H1 (cell line): ENCODE measurements around the gene KCNQ1OT1. TPM values are rescaled to one million over a fixed set of nuclear protein-coding genes. Genes with fewer than 3 reads are reported as not detected.

Experiments
- CTCF ChIA-PET: fragments of 300-600 bp; sonication (Branson Sonifier 250); formaldehyde crosslinking; loops from one replicate; lab custom pipeline; 2021; ENCODE audit not compliant: partially characterized antibody; lab: Charles Lee
- POLR2A ChIA-PET: fragments of 300-600 bp; sonication (Branson Sonifier 250); formaldehyde crosslinking; loops from one replicate; lab custom pipeline; 2021; ENCODE audit warnings: inconsistent platforms; ENCODE audit not compliant: partially characterized antibody; lab: Charles Lee
- DNase-seq, 2 experiments: peaks; one replicate each; pipeline versions ENCODE4 v3.0.0 to v3.0.0-alpha.2; 2010 to 2022; ENCODE audit warnings: low spot score in 2 of 2, low read depth in 1 of 2, mixed read lengths in 1 of 2
- FAIRE-seq: peaks from 2 replicates; lab custom pipeline; 2011; peaks lifted over from hg19 to GRCh38; lab: Jason Lieb, UNC
- H2AFZ ChIP-seq: 2 replicates; pipeline ENCODE4 v1.8.1; 2012; ENCODE audit warnings: low read length, inconsistent platforms
- H2AK5ac ChIP-seq: 2 replicates; pipeline ENCODE4 v1.6.1; 2013; ENCODE audit warnings: low read depth, low read length
- H2BK120ac ChIP-seq: replicated peaks from 2 replicates; pipeline ENCODE3; 2013; ENCODE audit warnings: low read depth, low read length, inconsistent platforms
- H2BK12ac ChIP-seq: 2 replicates; pipeline ENCODE4 v1.6.1; 2013; ENCODE audit warnings: low read depth, low read length
- H2BK15ac ChIP-seq: 2 replicates; pipeline ENCODE4 v1.6.1; 2013; ENCODE audit warnings: low read length
- H2BK20ac ChIP-seq: 2 replicates; pipeline ENCODE4 v1.6.1; 2013; ENCODE audit warnings: low read length
- H2BK5ac ChIP-seq: 2 replicates; pipeline ENCODE4 v1.6.1; 2013; ENCODE audit warnings: low read depth, low read length
- H3K14ac ChIP-seq: 2 replicates; pipeline ENCODE4 v1.6.1; 2013; ENCODE audit warnings: inconsistent platforms; ENCODE audit not compliant: insufficient read length
- H3K18ac ChIP-seq: 2 replicates; pipeline ENCODE4 v1.6.1; 2013; ENCODE audit warnings: low read length; ENCODE audit errors: extremely low read depth
- H3K23ac ChIP-seq: 2 replicates; pipeline ENCODE4 v1.6.1; 2013; ENCODE audit warnings: inconsistent platforms; ENCODE audit not compliant: insufficient read length
- H3K23me2 ChIP-seq: 2 replicates; pipeline ENCODE4 v1.6.1; 2013; ENCODE audit warnings: low read depth, low read length
- H3K27ac ChIP-seq: 2 replicates; pipeline ENCODE4 v1.6.1; 2011; ENCODE audit warnings: low read depth, low read length, inconsistent platforms
- H3K27me3 ChIP-seq, 4 experiments: replicated peaks in 1 of 4; 1 replicate in 1 of 4; 2 replicates in 3 of 4; pipeline versions ENCODE4 v1.6.1 to v1.8.1; 2011 to 2013; ENCODE audit warnings: low read length in 3 of 4, mild to moderate bottlenecking in 3 of 4, inconsistent platforms in 2 of 4, mixed read lengths in 2 of 4, moderate library complexity in 1 of 4; ENCODE audit not compliant: control insufficient read depth in 3 of 4, insufficient read depth in 3 of 4; ENCODE audit errors: extremely low read depth in 1 of 4
- H3K36me3 ChIP-seq, 4 experiments: 2 replicates each; pipeline versions ENCODE4 v1.6.1 to v1.8.1; 2011 to 2013; ENCODE audit warnings: mild to moderate bottlenecking in 4 of 4, low read length in 3 of 4, moderate library complexity in 2 of 4, control low read depth in 1 of 4, inconsistent platforms in 1 of 4; ENCODE audit not compliant: insufficient read depth in 4 of 4, control insufficient read depth in 2 of 4
- H3K4ac ChIP-seq: replicated peaks from 2 replicates; pipeline ENCODE3; 2013; ENCODE audit warnings: low read length, low read depth, mixed read lengths, inconsistent platforms; ENCODE audit not compliant: insufficient read length
- H3K4me1 ChIP-seq, 4 experiments: replicated peaks in 1 of 4; 1 replicate in 1 of 4; 2 replicates in 3 of 4; pipeline versions ENCODE4 v1.6.1 to v1.8.1; 2011 to 2013; ENCODE audit warnings: low read length in 3 of 4, inconsistent platforms in 2 of 4, mixed read lengths in 1 of 4; ENCODE audit not compliant: insufficient read depth in 4 of 4, control insufficient read depth in 3 of 4
- H3K4me2 ChIP-seq, 2 experiments: 2 replicates each; pipeline versions ENCODE4 v1.6.1 to v1.8.1; 2011 to 2013; ENCODE audit warnings: low read depth in 2 of 2, low read length in 2 of 2, control low read depth in 1 of 2, inconsistent platforms in 1 of 2, mild to moderate bottlenecking in 1 of 2; ENCODE audit not compliant: insufficient read depth in 1 of 2
- H3K4me3 ChIP-seq, 4 experiments: fragments of 200-600, 300-600 bp in 1 of 4; sonication (generic), shearing (Covaris generic), sonication (Bioruptor Twin) in 1 of 4; 2 replicates each; pipeline versions ENCODE4 v1.5.1 to v1.8.1; 2011 to 2016; ENCODE audit warnings: low read length in 4 of 4, low read depth in 3 of 4, control low read depth in 2 of 4, inconsistent platforms in 2 of 4, mild to moderate bottlenecking in 2 of 4, mixed read lengths in 1 of 4, moderate library complexity in 1 of 4; ENCODE audit not compliant: insufficient read depth in 2 of 4; ENCODE audit errors: extremely low read depth in 1 of 4
- H3K56ac ChIP-seq: replicated peaks from 2 replicates; pipeline ENCODE3; 2013; ENCODE audit warnings: low read depth, mild to moderate bottlenecking, mixed read lengths, low read length, inconsistent platforms; ENCODE audit not compliant: insufficient read length
- H3K79me1 ChIP-seq: 2 replicates; pipeline ENCODE4 v1.6.1; 2013; ENCODE audit warnings: low read depth, low read length, control low read depth
- H3K79me2 ChIP-seq, 2 experiments: 2 replicates each; pipeline versions ENCODE4 v1.6.1 to v1.8.1; 2012 to 2013; ENCODE audit warnings: low read length in 2 of 2, mild to moderate bottlenecking in 2 of 2, inconsistent platforms in 1 of 2; ENCODE audit not compliant: insufficient read depth in 2 of 2, control insufficient read depth in 1 of 2
- H3K9ac ChIP-seq, 4 experiments: replicated peaks in 1 of 4; 1 replicate in 1 of 4; 2 replicates in 3 of 4; pipeline versions ENCODE4 v1.6.1 to v1.8.1; 2011 to 2013; ENCODE audit warnings: low read depth in 3 of 4, low read length in 3 of 4, control low read depth in 2 of 4, mild to moderate bottlenecking in 2 of 4, moderate library complexity in 2 of 4, inconsistent platforms in 1 of 4; ENCODE audit errors: extremely low read depth in 1 of 4
- H3K9me3 ChIP-seq, 2 experiments: 2 replicates each; pipeline versions ENCODE4 v1.6.1 to v1.8.1; 2012 to 2013; ENCODE audit warnings: mild to moderate bottlenecking in 2 of 2, moderate library complexity in 2 of 2, control low read depth in 1 of 2, inconsistent platforms in 1 of 2, low read depth in 1 of 2, low read length in 1 of 2, mixed read lengths in 1 of 2; ENCODE audit not compliant: insufficient read depth in 2 of 2
- H4K20me1 ChIP-seq, 2 experiments: replicated peaks in 1 of 2; 2 replicates each; pipeline versions ENCODE3 to v1.8.1; 2011 to 2013; ENCODE audit warnings: inconsistent platforms in 2 of 2, low read length in 2 of 2, mild to moderate bottlenecking in 1 of 2; ENCODE audit not compliant: insufficient read depth in 2 of 2, control insufficient read depth in 1 of 2
- H4K5ac ChIP-seq: 2 replicates; pipeline ENCODE4 v1.6.1; 2013; ENCODE audit warnings: low read length, low read depth, mixed read lengths, inconsistent platforms; ENCODE audit not compliant: insufficient read length
- H4K8ac ChIP-seq: 2 replicates; pipeline ENCODE4 v1.8.0; 2013; ENCODE audit warnings: mild to moderate bottlenecking, moderate library complexity, low read length, inconsistent platforms; ENCODE audit not compliant: insufficient read depth; ENCODE audit errors: extremely low read depth
- H4K91ac ChIP-seq: replicated peaks from 2 replicates; pipeline ENCODE3; 2013; ENCODE audit warnings: low read length, mixed read lengths, inconsistent platforms; ENCODE audit not compliant: insufficient read length
- CTBP2 ChIP-seq: IDR thresholded peaks from 2 replicates; pipeline ENCODE4 v1.7.0; 2011; ENCODE audit warnings: borderline replicate concordance, mild to moderate bottlenecking, moderate library complexity, mixed read lengths, low read length; ENCODE audit not compliant: insufficient read depth, insufficient read length
- EP300 ChIP-seq, 2 experiments: IDR thresholded peaks; 1 replicate in 1 of 2; 2 replicates in 1 of 2; pipeline ENCODE4 v1.6.1; 2011 to 2012; ENCODE audit warnings: low read depth in 2 of 2, low read length in 2 of 2, mild to moderate bottlenecking in 2 of 2, borderline replicate concordance in 1 of 2, inconsistent platforms in 1 of 2, moderate library complexity in 1 of 2
- JUN ChIP-seq: IDR thresholded peaks from 2 replicates; pipeline ENCODE4 v1.6.1; 2011; ENCODE audit warnings: low read depth, mild to moderate bottlenecking, improper control_type of control experiment, low read length
- KDM5A ChIP-seq: fragments of 200-600 bp; IDR thresholded peaks from 2 replicates; pipeline ENCODE4 v1.7.1; 2012; ENCODE audit warnings: mild to moderate bottlenecking, low read length, inconsistent platforms, mixed read lengths
- NRF1 ChIP-seq: IDR thresholded peaks from 2 replicates; pipeline ENCODE4 v1.6.1; 2011; ENCODE audit warnings: mild to moderate bottlenecking, low read depth, low read length, improper control_type of control experiment
- RNF2 ChIP-seq: fragments of 200-900, 300-1000 bp; sonication (generic); IDR thresholded peaks from 2 replicates; pipeline ENCODE4 v1.7.1; 2016; ENCODE audit warnings: borderline replicate concordance, low read depth, mild to moderate bottlenecking, antibody characterized with exemption, low read length; ENCODE audit not compliant: poor library complexity, severe bottlenecking; ENCODE audit errors: missing control alignments
- WGBS, 2 experiments: shearing (Covaris generic) in 1 of 2; methylation state at CpG; one replicate each; pipeline versions ENCODE4 v1.1.6 to v1.1.7; 2013 to 2015; ENCODE audit warnings: low lambda C conversion rate in 2 of 2, mixed read lengths in 2 of 2, inconsistent platforms in 1 of 2, low coverage in 1 of 2, missing lambda C conversion rate in 1 of 2; ENCODE audit not compliant: insufficient replicate concordance in 2 of 2, insufficient coverage in 1 of 2, insufficient read length in 1 of 2; ENCODE audit errors: extremely low coverage in 1 of 2, missing lambda C conversion rate in 1 of 2; 5-methylcytosine and 5-hydroxymethylcytosine counted together
- polyA plus RNA-seq, 7 experiments: library from polyadenylated mRNA; depleted of rRNA in 3 of 7; stranded (reverse) in 5 of 7; unstranded in 2 of 7; fragments of >200 nt in 5 of 7; fragments of 200-250 nt in 2 of 7; gene quantifications; 1 replicate in 5 of 7; 2 replicates in 1 of 7; 4 replicates in 1 of 7; pipeline versions ENCODE4 v1.2.1 to v1.2.3, GENCODE V29; 2011 to 2013; ENCODE audit warnings: missing spikeins in 2 of 7, mixed read lengths in 2 of 7
- total RNA-seq: library from RNA; stranded (reverse); fragmentation: NEBNext Ultra II Directional; extraction: Animal tissue kit (Norgen Biotek cat#: 25700); gene quantifications from 2 replicates; pipeline ENCODE4 v1.2.1, GENCODE V29; 2021
- TF ChIP-seq, protein P1 (sequence below): IDR thresholded peaks from 2 replicates; pipeline ENCODE4 v1.6.1; 2012; ENCODE audit warnings: inconsistent platforms
- TF ChIP-seq, protein P2 (sequence below), 3 experiments: IDR thresholded peaks; 1 replicate in 2 of 3; 2 replicates in 1 of 3; pipeline versions ENCODE4 v1.5.1 to v1.6.1; 2011; ENCODE audit warnings: low read length in 3 of 3, mild to moderate bottlenecking in 3 of 3, inconsistent platforms in 2 of 3, low read depth in 1 of 3, moderate library complexity in 1 of 3; ENCODE audit not compliant: insufficient read depth in 1 of 3; ENCODE audit errors: control extremely low read depth in 1 of 3

KCNQ1OT1 gene
- total and polyA plus RNA-seq, 2 of the 8 experiments (the other 6 are each of a cell fraction or from before 2014, with no cell fraction given): 0.21 to 1.2 TPM

DNA sequence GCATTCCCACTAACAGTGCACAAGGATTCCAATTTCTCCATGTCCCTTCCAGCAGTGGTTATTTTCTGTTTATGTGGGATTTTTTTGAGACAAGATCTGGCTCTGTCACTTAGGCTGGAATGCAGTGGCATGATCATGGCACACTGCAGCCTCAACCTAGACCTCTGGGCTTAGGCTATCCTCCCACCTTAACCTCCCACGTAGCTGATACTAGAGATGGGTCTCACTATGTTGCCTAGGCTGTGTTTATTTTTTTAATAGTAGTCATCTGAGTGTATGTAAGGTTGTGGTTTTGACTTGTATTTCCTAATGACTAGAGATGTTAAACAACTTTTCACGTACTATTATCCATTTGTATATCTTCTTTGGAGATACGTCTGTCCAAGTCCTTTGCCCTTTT lies 74.6 kb downstream of the KCNQ1OT1 start:
- Histone ChIP-seq H3K79me1 (no peaks in the 10 kb centered on the region), H3K79me2 (no peaks in the 10 kb centered on the region), H3K4ac (no peak overlapping the region), H3K23ac (no peak overlapping the region), H3K9ac (no peak overlapping the region), H4K20me1 (no peaks in the 10 kb centered on the region), H3K4me1 (no peaks in the 10 kb centered on the region), H2BK20ac (no peak overlapping the region), H3K27me3 (peaks cover 8 to 57% (median 35%) of the 10 kb centered on the region in 4 experiments; a peak in 6 of 7 replicates), H3K23me2 (no peaks in the 10 kb centered on the region), H3K9me3 (peaks cover 25 to 33% of the 10 kb centered on the region in 2 experiments), H2BK15ac (no peak overlapping the region), H3K27ac (no peak overlapping the region), H3K4me3 (no peak overlapping the region), H2AFZ (no peak overlapping the region), H3K56ac (no peak overlapping the region), H3K36me3 (no peaks in the 10 kb centered on the region), H2AK5ac (no peak overlapping the region), H2BK12ac (no peak overlapping the region), H4K5ac (no peak overlapping the region), H3K4me2 (no peak overlapping the region), H2BK120ac (no peak overlapping the region), H3K18ac (no peak overlapping the region), H4K8ac (no peak overlapping the region), H4K91ac (no peak overlapping the region), H2BK5ac (no peak overlapping the region), H3K14ac (no peak overlapping the region)
- WGBS, 2 experiments: 77% methylated on average over 3 of the region's 3 CpGs; no CpG with 5 or more reads in 1 of the 2 experiments
- ChIA-PET CTCF (no interaction called here), POLR2A (no interaction called here)
- no peak for FAIRE-seq
- TF ChIP-seq NRF1 (no peak), RNF2 (no peak), CTBP2 (no peak), KDM5A (no peak), JUN (no peak), EP300 (IDR thresholded peaks at IDR 0.05; ENCODE audit: borderline replicate concordance in 1 of 2, low read depth in 2 of 2, low read length in 2 of 2) (no peak)
- TF ChIP-seq, protein P1, sequence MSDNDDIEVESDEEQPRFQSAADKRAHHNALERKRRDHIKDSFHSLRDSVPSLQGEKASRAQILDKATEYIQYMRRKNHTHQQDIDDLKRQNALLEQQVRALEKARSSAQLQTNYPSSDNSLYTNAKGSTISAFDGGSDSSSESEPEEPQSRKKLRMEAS: no peak
- TF ChIP-seq, protein P2, sequence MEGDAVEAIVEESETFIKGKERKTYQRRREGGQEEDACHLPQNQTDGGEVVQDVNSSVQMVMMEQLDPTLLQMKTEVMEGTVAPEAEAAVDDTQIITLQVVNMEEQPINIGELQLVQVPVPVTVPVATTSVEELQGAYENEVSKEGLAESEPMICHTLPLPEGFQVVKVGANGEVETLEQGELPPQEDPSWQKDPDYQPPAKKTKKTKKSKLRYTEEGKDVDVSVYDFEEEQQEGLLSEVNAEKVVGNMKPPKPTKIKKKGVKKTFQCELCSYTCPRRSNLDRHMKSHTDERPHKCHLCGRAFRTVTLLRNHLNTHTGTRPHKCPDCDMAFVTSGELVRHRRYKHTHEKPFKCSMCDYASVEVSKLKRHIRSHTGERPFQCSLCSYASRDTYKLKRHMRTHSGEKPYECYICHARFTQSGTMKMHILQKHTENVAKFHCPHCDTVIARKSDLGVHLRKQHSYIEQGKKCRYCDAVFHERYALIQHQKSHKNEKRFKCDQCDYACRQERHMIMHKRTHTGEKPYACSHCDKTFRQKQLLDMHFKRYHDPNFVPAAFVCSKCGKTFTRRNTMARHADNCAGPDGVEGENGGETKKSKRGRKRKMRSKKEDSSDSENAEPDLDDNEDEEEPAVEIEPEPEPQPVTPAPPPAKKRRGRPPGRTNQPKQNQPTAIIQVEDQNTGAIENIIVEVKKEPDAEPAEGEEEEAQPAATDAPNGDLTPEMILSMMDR (IDR thresholded peaks at IDR 0.05; ENCODE audit: control extremely low read depth in 1 of 3, insufficient read depth in 1 of 3, low read depth in 1 of 3, low read length in 3 of 3): no peak
- DNase-seq: no peak
